GM12875 (cell line): ENCODE results near the gene STARD3.

Source experiments
- H3K4me3 ChIP-seq: one replicate; pipeline ENCODE4 v1.5.1; 2011; ENCODE audit warnings: low read depth, low read length, control low read depth
- TF ChIP-seq, protein P1 (sequence below): IDR thresholded peaks from 2 replicates; pipeline ENCODE4 v1.5.1; 2011; ENCODE audit warnings: low read depth, mild to moderate bottlenecking, control low read depth, inconsistent platforms, low read length, moderate library complexity, borderline replicate concordance; ENCODE audit not compliant: insufficient read depth

The STARD3 gene

GRCh38 chr17:39661744-39662541, 25.0 kb downstream of the STARD3 start:
- H3K4me3 ChIP-seq = no peak overlapping the region
- TF ChIP-seq, protein P1, sequence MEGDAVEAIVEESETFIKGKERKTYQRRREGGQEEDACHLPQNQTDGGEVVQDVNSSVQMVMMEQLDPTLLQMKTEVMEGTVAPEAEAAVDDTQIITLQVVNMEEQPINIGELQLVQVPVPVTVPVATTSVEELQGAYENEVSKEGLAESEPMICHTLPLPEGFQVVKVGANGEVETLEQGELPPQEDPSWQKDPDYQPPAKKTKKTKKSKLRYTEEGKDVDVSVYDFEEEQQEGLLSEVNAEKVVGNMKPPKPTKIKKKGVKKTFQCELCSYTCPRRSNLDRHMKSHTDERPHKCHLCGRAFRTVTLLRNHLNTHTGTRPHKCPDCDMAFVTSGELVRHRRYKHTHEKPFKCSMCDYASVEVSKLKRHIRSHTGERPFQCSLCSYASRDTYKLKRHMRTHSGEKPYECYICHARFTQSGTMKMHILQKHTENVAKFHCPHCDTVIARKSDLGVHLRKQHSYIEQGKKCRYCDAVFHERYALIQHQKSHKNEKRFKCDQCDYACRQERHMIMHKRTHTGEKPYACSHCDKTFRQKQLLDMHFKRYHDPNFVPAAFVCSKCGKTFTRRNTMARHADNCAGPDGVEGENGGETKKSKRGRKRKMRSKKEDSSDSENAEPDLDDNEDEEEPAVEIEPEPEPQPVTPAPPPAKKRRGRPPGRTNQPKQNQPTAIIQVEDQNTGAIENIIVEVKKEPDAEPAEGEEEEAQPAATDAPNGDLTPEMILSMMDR = no peak

GRCh38 chr17:39662551-39663339, 25.8 kb downstream of the STARD3 start:
- H3K4me3 ChIP-seq = no peak overlapping the region
- TF ChIP-seq, protein P1 = no peak

DNA sequence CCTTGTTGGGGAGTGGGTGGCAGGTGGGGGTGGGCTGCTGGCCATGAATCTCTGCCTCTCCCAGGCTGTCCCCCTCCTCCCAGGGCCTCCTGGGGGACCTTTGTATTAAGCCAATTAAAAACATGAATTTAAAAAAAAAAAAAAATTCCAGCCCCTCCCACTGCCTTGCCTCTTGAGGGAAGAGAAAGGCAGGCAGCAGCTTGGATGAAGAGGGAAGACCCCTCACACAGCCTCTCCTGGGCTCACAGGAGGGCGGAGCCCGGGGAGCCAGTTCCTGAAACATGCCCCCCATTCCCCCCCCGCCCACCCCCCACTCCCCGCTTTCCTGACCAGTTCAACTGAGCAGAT, 26.4 kb downstream of the STARD3 start:
- TF ChIP-seq, protein P1 = no peak
- H3K4me3 ChIP-seq = no peak overlapping the region

DNA sequence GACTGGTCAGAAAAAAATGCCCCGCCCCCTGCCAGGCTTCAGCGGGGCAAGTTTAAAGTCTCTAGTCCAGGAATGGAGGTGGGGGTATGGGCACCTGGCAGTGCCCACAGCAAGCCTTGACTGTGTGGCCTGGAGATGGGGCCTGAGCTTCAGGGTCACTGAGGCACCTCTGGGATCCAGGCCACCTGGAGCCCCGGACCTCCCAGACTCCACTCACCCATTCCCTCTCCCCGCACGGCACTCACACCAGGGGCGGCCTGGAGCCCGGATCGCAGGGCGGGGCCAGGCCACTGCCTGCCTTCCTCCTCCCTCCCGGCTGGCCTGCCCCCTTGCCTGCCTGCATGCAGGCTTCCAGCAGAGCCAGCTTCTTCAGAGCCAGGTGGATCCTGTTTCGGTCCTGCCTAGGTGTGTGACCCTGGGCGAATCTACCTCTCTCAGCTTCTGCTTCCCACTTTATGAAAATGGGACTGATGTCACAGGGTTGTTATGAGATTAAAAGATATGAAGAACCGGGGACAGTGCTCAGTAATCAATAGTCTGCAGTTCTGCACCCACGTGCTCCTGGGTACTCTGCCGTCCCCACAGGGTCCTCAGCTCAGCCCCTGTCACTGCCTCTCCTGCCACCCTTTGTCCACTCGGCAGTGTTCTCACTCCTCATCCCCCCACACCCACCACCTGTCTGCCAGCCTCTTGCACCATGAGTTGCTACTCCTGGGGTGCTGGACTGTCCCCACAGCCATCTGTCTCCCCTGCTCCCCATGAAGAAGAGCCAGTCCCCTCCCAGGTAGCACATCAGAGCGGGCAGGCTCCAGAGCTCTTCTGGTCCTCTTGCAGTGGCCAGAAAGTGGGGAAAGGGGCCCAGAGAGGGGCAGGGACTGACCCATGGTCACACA, 27.0 kb downstream of the STARD3 start:
- TF ChIP-seq, protein P1 = no peak
- H3K4me3 ChIP-seq = no peak overlapping the region

DNA sequence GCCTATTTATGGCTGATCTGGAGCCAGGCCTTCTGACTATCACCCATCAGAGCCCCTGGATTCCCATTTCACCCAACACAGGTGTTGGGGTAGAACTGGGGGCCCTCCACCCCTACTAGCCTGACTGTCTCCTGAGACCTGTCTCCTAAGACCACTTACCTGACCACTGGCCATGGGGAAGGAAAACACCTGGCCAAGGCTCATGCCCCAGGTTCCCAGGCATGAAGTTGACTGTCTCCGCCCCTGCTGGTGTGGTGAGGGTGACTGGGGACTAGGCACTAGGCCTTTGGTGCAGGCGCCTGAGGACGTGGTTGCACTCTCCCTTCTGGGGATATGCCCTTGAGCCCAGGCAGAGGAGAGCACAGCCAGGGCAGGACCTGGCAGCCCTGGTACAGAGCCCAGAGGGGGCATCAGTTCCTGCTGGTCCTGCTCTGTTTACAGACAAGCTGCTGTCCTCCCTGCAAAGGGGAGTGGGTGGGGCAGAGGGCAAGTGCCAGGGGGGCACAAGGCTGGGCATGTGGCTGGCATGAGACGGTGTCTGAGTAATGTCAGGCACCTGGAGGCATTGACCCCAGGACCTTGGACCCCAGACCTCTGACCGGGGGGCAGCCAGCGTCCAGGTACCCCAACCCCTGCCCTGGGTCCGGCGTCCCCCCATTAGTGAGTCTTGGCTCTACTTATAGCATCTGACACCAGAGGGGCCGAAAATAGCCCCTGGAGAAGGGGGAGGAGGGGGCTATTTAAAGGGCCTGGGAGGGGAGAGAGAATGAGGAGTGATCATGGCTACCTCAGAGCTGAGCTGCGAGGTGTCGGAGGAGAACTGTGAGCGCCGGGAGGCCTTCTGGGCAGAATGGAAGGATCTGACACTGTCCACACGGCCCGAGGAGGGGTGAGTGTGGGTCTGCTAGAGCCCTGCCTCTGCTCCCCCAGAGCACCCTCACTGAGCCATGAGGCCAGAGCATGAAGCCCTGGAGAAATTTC, 27.9 kb downstream of the STARD3 start, which contains the start of gene TCAP:
TSS of gene TCAP (plus strand) at position 769 of the 981 bp plus-strand sequence. CDS start at position 780, 11 bp downstream.
- H3K4me3 ChIP-seq = no peak within 1 kb of the TSS
- TF ChIP-seq, protein P1 = no peak
